ENCODE data around the gene RTKN. TPM values are rescaled to one million over a fixed set of nuclear protein-coding genes. Genes with fewer than 3 reads are reported as not detected.
A peak's percentile ranks its signal among the peaks of the same experiment; 100 is the strongest.

RTKN gene
- polyA plus RNA-seq, 1 of the 3 experiments (the other 2 are of a cell fraction), result 22.6 TPM

DNA sequence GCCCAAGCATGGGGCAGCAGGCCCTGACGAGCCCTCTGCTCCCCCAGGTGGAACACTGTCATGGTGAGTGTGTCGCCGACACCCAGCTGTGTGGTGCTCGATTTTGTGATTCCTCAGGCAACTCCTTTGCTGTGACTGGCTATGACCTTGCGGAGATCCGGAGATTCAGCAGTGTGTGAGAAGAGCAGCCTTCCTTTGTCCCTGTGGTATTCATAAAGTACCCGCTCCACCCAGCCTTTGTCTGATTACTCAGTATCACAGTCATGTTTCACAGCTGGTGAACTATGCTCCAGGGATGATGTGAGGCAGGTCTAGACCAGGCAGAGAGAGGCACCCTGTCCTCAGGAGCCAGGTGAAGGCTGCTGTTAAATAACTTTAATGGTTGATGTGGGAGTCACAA is 16.2 kb downstream of the RTKN start:
- Histone ChIP-seq H3K79me2 (ENCODE audit: insufficient read depth) (no peaks in the 10 kb centered on the region), H3K4me2 (no peak overlapping the region), H3K27me3 (ENCODE audit: insufficient read depth) (no peaks in the 10 kb centered on the region), H3K9me3 (no peaks in the 10 kb centered on the region), H3K27ac (ENCODE audit: low read depth in 2 of 2, low read length in 1 of 2) (no peak overlapping the region), H2AFZ (ENCODE audit: low read depth) (no peak overlapping the region), H3K9ac (no peak overlapping the region), H4K20me1 (ENCODE audit: insufficient read depth) (no peaks in the 10 kb centered on the region), H3K4me1 (ENCODE audit: control insufficient read depth in 1 of 2, insufficient read depth in 2 of 2, low read depth in 1 of 2, low read length in 1 of 2) (peaks cover 0 to 13% of the 10 kb centered on the region in 2 experiments; a peak in 1 of 4 replicates), H3K4me3 (ENCODE audit: low read depth in 2 of 2, low read length in 1 of 2) (no peak overlapping the region), H3K9me2 (no peaks in the 10 kb centered on the region), H3F3A (replicated peaks; ENCODE audit: insufficient read depth) (peaks cover 8% of the 10 kb centered on the region), H3K36me3 (replicated peaks in 1 of 2; ENCODE audit: control insufficient read depth in 1 of 2, insufficient read depth in 2 of 2, low read length in 1 of 2) (peaks cover 6 to 43% of the 10 kb centered on the region in 2 experiments)
- ChIA-PET CTCF (no interaction called here), POLR2A (interaction anchor here (2.7 kb wide), 1 partner anchor 14 kb away, joined by 15 read pairs; no protein-coding TSS in a partner anchor)
- peak; percentile 8 for DNase-seq
- 67% methylated on average over 3 of the region's 7 CpGs for WGBS (ENCODE audit: low lambda C conversion rate)
- TF ChIP-seq RXRA (IDR thresholded peaks at IDR 0.05; ENCODE audit: borderline replicate concordance, low read depth) (no peak), RCOR1 (IDR thresholded peaks at IDR 0.05; ENCODE audit: low read length) (no peak), YY1 (IDR thresholded peaks at IDR 0.05; ENCODE audit: low read depth) (no peak), IRF3 (IDR thresholded peaks at IDR 0.05; ENCODE audit: low read depth, low read length) (no peak), JUND (IDR thresholded peaks at IDR 0.05) (no peak), POLR2AphosphoS5 (IDR thresholded peaks at IDR 0.05; ENCODE audit: low read depth, low read length) (no peak), USF1 (IDR thresholded peaks at IDR 0.05; ENCODE audit: borderline replicate concordance, low read depth) (no peak), EZH2phosphoT487 (IDR thresholded peaks at IDR 0.05; ENCODE audit: borderline replicate concordance, low read depth) (no peak), ELF1 (IDR thresholded peaks at IDR 0.05) (no peak)

- H3K9ac ChIP-seq, result no peak overlapping the region
- peaks cover 8% of the 10 kb centered on the region for H3F3A ChIP-seq (replicated peaks; ENCODE audit: insufficient read depth)
- no peak overlapping the region for H3K4me2 ChIP-seq
- H4K20me1 ChIP-seq (ENCODE audit: insufficient read depth), result no peaks in the 10 kb centered on the region
- peaks cover 6 to 39% of the 10 kb centered on the region in 2 experiments for H3K36me3 ChIP-seq (replicated peaks in 1 of 2; ENCODE audit: control insufficient read depth in 1 of 2, insufficient read depth in 2 of 2, low read length in 1 of 2)
- H3K9me2 ChIP-seq, result no peaks in the 10 kb centered on the region
- H3K27ac ChIP-seq (ENCODE audit: low read depth in 2 of 2, low read length in 1 of 2), result no peak overlapping the region
- no peak overlapping the region for H2AFZ ChIP-seq (ENCODE audit: low read depth)
- H3K4me3 ChIP-seq (ENCODE audit: low read depth in 2 of 2, low read length in 1 of 2), result no peak overlapping the region
- H3K4me1 ChIP-seq (ENCODE audit: control insufficient read depth in 1 of 2, insufficient read depth in 2 of 2, low read depth in 1 of 2, low read length in 1 of 2), result peaks cover 0 to 16% of the 10 kb centered on the region in 2 experiments; a peak in 1 of 4 replicates
- POLR2A ChIA-PET, result interaction anchor here (2.7 kb wide), 1 partner anchor 15 kb away, joined by 15 read pairs; no protein-coding TSS in a partner anchor
- WGBS (ENCODE audit: low lambda C conversion rate), result 85% methylated on average over 2 of the region's 5 CpGs
- no peaks in the 10 kb centered on the region for H3K27me3 ChIP-seq (ENCODE audit: insufficient read depth)
- no peaks in the 10 kb centered on the region for H3K79me2 ChIP-seq (ENCODE audit: insufficient read depth)
- no peaks in the 10 kb centered on the region for H3K9me3 ChIP-seq
- no peak for DNase-seq
- TF ChIP-seq TEAD4 (IDR thresholded peaks at IDR 0.05; ENCODE audit: borderline replicate concordance, insufficient read depth) (no peak), CHD2 (IDR thresholded peaks at IDR 0.05; ENCODE audit: low read length, partially characterized antibody) (no peak), REST (IDR thresholded peaks at IDR 0.05; ENCODE audit: low read depth, low read length) (no peak), ELF1 (IDR thresholded peaks at IDR 0.05) (no peak), GABPA (IDR thresholded peaks at IDR 0.05; ENCODE audit: low read depth) (no peak), EZH2phosphoT487 (IDR thresholded peaks at IDR 0.05; ENCODE audit: borderline replicate concordance, low read depth) (no peak), MEF2A (IDR thresholded peaks at IDR 0.05; ENCODE audit: borderline replicate concordance, low read depth) (no peak), TCF12 (IDR thresholded peaks at IDR 0.05) (no peak), CTCF (IDR thresholded peaks at IDR 0.05) (no peak), FOSL2 (IDR thresholded peaks at IDR 0.05; ENCODE audit: borderline replicate concordance, low read depth) (no peak), RAD21 (IDR thresholded peaks at IDR 0.05; ENCODE audit: low read length) (no peak)
- CTCF ChIA-PET, result no interaction called here
Measured at GRCh38 chr2:74424995-74425406, 16.7 kb downstream of the RTKN start.
